ENCODE data around the gene ANKRD34A. TPM values are rescaled to one million over a fixed set of nuclear protein-coding genes. Genes with fewer than 3 reads are reported as not detected.

The ANKRD34A gene
- total and polyA plus RNA-seq, 2 of the 13 experiments (the other 11 are each of a cell fraction or from before 2014, with no cell fraction given), result 0.05 to 0.07 TPM

- no peak for TF ChIP-seq ZFP37 (CRISPR knock-in tag; IDR thresholded peaks at IDR 0.05; ENCODE audit: borderline replicate concordance)
- TF ChIP-seq ZNF207 (IDR thresholded peaks at IDR 0.05; ENCODE audit: borderline replicate concordance), result no peak
- TF ChIP-seq RFX3 (CRISPR knock-in tag; IDR thresholded peaks at IDR 0.05), result no peak
- peak; percentile 63 for TF ChIP-seq ZNF574 (CRISPR knock-in tag; IDR thresholded peaks at IDR 0.05)
- no peak for TF ChIP-seq SCMH1 (CRISPR knock-in tag; IDR thresholded peaks at IDR 0.05; ENCODE audit: borderline replicate concordance)
- TF ChIP-seq ZNF256 (CRISPR knock-in tag; conservative IDR thresholded peaks at IDR 0.05), result no peak
- no peak for TF ChIP-seq ZNF761 (CRISPR knock-in tag; conservative IDR thresholded peaks at IDR 0.05)
- TF ChIP-seq ZBTB40 (IDR thresholded peaks at IDR 0.05), result no peak
- no peak for TF ChIP-seq ZBTB40 (CRISPR knock-in tag; IDR thresholded peaks at IDR 0.05)
- 0 out of 2 replicates have a peak, but pooled peaks have one; percentile 37 for TF ChIP-seq SNAPC2 (CRISPR knock-in tag; IDR thresholded peaks at IDR 0.05)
- TF ChIP-seq CBX2 (IDR thresholded peaks at IDR 0.05; ENCODE audit: low read depth, low read length), result no peak
- TF ChIP-seq CBX2 (CRISPR knock-in tag; IDR thresholded peaks at IDR 0.05; ENCODE audit: low read depth), result no peak
- no peak for TF ChIP-seq PRDM4 (CRISPR knock-in tag; IDR thresholded peaks at IDR 0.05; ENCODE audit: borderline replicate concordance)
- peak; percentile 30; the same call in 1 of the 2 replicates for TF ChIP-seq HDAC2 (CRISPR knock-in tag; IDR thresholded peaks at IDR 0.05)
- no peak for TF ChIP-seq STAT5B (CRISPR knock-in tag; IDR thresholded peaks at IDR 0.05)
Observed at GRCh38 chr1:145957443-145958319, 6.7 kb downstream of the ANKRD34A start, which contains the start of gene LIX1L (continued).
